Mesendoderm (in vitro differentiated cells): ENCODE data around the gene XPOT.

Source experiments
- DNase-seq: peaks from one replicate; pipeline ENCODE4 v3.0.0; 2013
- H2AK5ac ChIP-seq: 2 replicates; pipeline ENCODE4 v1.6.1; 2013; ENCODE audit warnings: low read length, inconsistent platforms
- H2BK120ac ChIP-seq: 2 replicates; pipeline ENCODE4 v1.6.1; 2013; ENCODE audit warnings: low read depth, mild to moderate bottlenecking, low read length, moderate library complexity, mixed read lengths
- H2BK15ac ChIP-seq: replicated peaks from 2 replicates; pipeline ENCODE4 v1.6.1; 2013; ENCODE audit warnings: low read depth, mild to moderate bottlenecking, moderate library complexity
- H2BK5ac ChIP-seq: 2 replicates; pipeline ENCODE4 v1.6.1; 2013; ENCODE audit warnings: low read length, inconsistent platforms
- H3K18ac ChIP-seq: 2 replicates; pipeline ENCODE4 v1.6.1; 2013; ENCODE audit warnings: mild to moderate bottlenecking, low read length, mixed read lengths
- H3K23ac ChIP-seq: one replicate; pipeline ENCODE4 v1.6.1; 2013; ENCODE audit warnings: low read length
- H3K27ac ChIP-seq: 2 replicates; pipeline ENCODE4 v1.5.1; 2013; ENCODE audit warnings: low read depth, mild to moderate bottlenecking, inconsistent platforms, low read length, moderate library complexity
- H3K27me3 ChIP-seq: 2 replicates; pipeline ENCODE4 v1.6.1; 2013; ENCODE audit warnings: low read length, control low read depth, mild to moderate bottlenecking, inconsistent platforms; ENCODE audit not compliant: insufficient read depth, poor library complexity
- H3K36me3 ChIP-seq: 2 replicates; pipeline ENCODE4 v1.6.1; 2013; ENCODE audit warnings: low read length, inconsistent platforms; ENCODE audit not compliant: control insufficient read depth, insufficient read depth
- H3K4ac ChIP-seq: one replicate; pipeline ENCODE4 v1.6.1; 2013; ENCODE audit warnings: low read depth, mild to moderate bottlenecking, low read length, moderate library complexity
- H3K4me1 ChIP-seq: 2 replicates; pipeline ENCODE4 v1.6.1; 2013; ENCODE audit warnings: low read depth, low read length, inconsistent platforms; ENCODE audit not compliant: control insufficient read depth
- H3K4me2 ChIP-seq: 2 replicates; pipeline ENCODE4 v1.6.1; 2013; ENCODE audit warnings: low read length
- H3K4me3 ChIP-seq: 2 replicates; pipeline ENCODE4 v1.5.1; 2013; ENCODE audit warnings: mild to moderate bottlenecking, low read length
- H3K56ac ChIP-seq: one replicate; pipeline ENCODE4 v1.6.1; 2013; ENCODE audit warnings: low read length
- H3K79me1 ChIP-seq: 2 replicates; pipeline ENCODE4 v1.6.1; 2013; ENCODE audit warnings: low read length, inconsistent platforms
- H3K79me2 ChIP-seq: 2 replicates; pipeline ENCODE4 v1.6.1; 2013; ENCODE audit warnings: mild to moderate bottlenecking, low read length; ENCODE audit not compliant: control insufficient read depth, insufficient read depth
- H3K9ac ChIP-seq: 2 replicates; pipeline ENCODE4 v1.6.1; 2013; ENCODE audit warnings: low read length, inconsistent platforms
- H4K5ac ChIP-seq: one replicate; pipeline ENCODE4 v1.6.1; 2013; ENCODE audit warnings: low read length
- H4K8ac ChIP-seq: one replicate; pipeline ENCODE4 v1.6.1; 2013; ENCODE audit warnings: low read depth, mild to moderate bottlenecking, control low read depth, low read length, moderate library complexity
- WGBS: extraction: QIAGEN DNeasy Blood & Tissue Kit; methylation state at CpG from one replicate; pipeline ENCODE4 v1.1.7; 2013; ENCODE audit warnings: low lambda C conversion rate, missing lambda C conversion rate; ENCODE audit not compliant: insufficient coverage; ENCODE audit errors: extremely low coverage; 5-methylcytosine and 5-hydroxymethylcytosine counted together

XPOT gene

GRCh38 chr12:64473176-64473575, 69.0 kb downstream of the XPOT start:
- no peak overlapping the region for H2BK120ac ChIP-seq
- H2BK15ac ChIP-seq: no peak overlapping the region
- no peaks in the 10 kb centered on the region for H3K27me3 ChIP-seq
- no peak overlapping the region for H3K18ac ChIP-seq
- H3K79me1 ChIP-seq: no peaks in the 10 kb centered on the region
- H3K9ac ChIP-seq: no peak overlapping the region
- no peak overlapping the region for H3K56ac ChIP-seq
- no peak overlapping the region for H2AK5ac ChIP-seq
- H3K36me3 ChIP-seq: peaks cover 2% of the 10 kb centered on the region
- no CpG with 5 or more reads among the region's 2 CpGs for WGBS
- no peak overlapping the region for H3K27ac ChIP-seq
- no peaks in the 10 kb centered on the region for H3K79me2 ChIP-seq
- no peak overlapping the region for H2BK5ac ChIP-seq
- H4K8ac ChIP-seq: no peak overlapping the region
- no peak overlapping the region for H3K4me3 ChIP-seq
- no peak overlapping the region for H3K4ac ChIP-seq
- H3K23ac ChIP-seq: no peak overlapping the region
- H3K4me1 ChIP-seq: no peaks in the 10 kb centered on the region
- DNase-seq: no peak
- no peak overlapping the region for H3K4me2 ChIP-seq
- no peak overlapping the region for H4K5ac ChIP-seq

- WGBS: no CpG with 5 or more reads among the region's 4 CpGs
- H3K23ac ChIP-seq: no peak overlapping the region
- H3K4ac ChIP-seq: no peak overlapping the region
- H4K8ac ChIP-seq: no peak overlapping the region
- H2BK5ac ChIP-seq: no peak overlapping the region
- H3K9ac ChIP-seq: no peak overlapping the region
- no peaks in the 10 kb centered on the region for H3K27me3 ChIP-seq
- H3K36me3 ChIP-seq: peaks cover 2% of the 10 kb centered on the region
- no peaks in the 10 kb centered on the region for H3K79me2 ChIP-seq
- no peak overlapping the region for H4K5ac ChIP-seq
- H2BK120ac ChIP-seq: no peak overlapping the region
- H3K4me3 ChIP-seq: no peak overlapping the region
- no peaks in the 10 kb centered on the region for H3K4me1 ChIP-seq
- no peak for DNase-seq
- no peak overlapping the region for H2BK15ac ChIP-seq
- H3K4me2 ChIP-seq: no peak overlapping the region
- H3K56ac ChIP-seq: no peak overlapping the region
- H3K27ac ChIP-seq: no peak overlapping the region
- H3K79me1 ChIP-seq: no peaks in the 10 kb centered on the region
- H3K18ac ChIP-seq: no peak overlapping the region
- no peak overlapping the region for H2AK5ac ChIP-seq
Observed at GRCh38 chr12:64475518-64475917, 71.3 kb downstream of the XPOT start.

- H3K9ac ChIP-seq: no peak overlapping the region
- H3K4me1 ChIP-seq: no peaks in the 10 kb centered on the region
- peaks cover 2% of the 10 kb centered on the region for H3K36me3 ChIP-seq
- H3K23ac ChIP-seq: no peak overlapping the region
- no CpG with 5 or more reads among the region's 2 CpGs for WGBS
- no peak overlapping the region for H2BK15ac ChIP-seq
- H2AK5ac ChIP-seq: no peak overlapping the region
- no peak overlapping the region for H2BK5ac ChIP-seq
- no peak for DNase-seq
- no peak overlapping the region for H3K4me2 ChIP-seq
- H3K4ac ChIP-seq: no peak overlapping the region
- no peaks in the 10 kb centered on the region for H3K27me3 ChIP-seq
- H2BK120ac ChIP-seq: no peak overlapping the region
- no peaks in the 10 kb centered on the region for H3K79me2 ChIP-seq
- H3K18ac ChIP-seq: no peak overlapping the region
- no peak overlapping the region for H4K8ac ChIP-seq
- H3K79me1 ChIP-seq: no peaks in the 10 kb centered on the region
- no peak overlapping the region for H3K4me3 ChIP-seq
- no peak overlapping the region for H4K5ac ChIP-seq
- H3K27ac ChIP-seq: no peak overlapping the region
- no peak overlapping the region for H3K56ac ChIP-seq
Observed at GRCh38 chr12:64476844-64477243, 72.7 kb downstream of the XPOT start.

- H3K18ac ChIP-seq: no peak overlapping the region
- H3K9ac ChIP-seq: no peak overlapping the region
- no peak overlapping the region for H2BK15ac ChIP-seq
- no peak overlapping the region for H3K23ac ChIP-seq
- H2BK120ac ChIP-seq: no peak overlapping the region
- H3K27ac ChIP-seq: no peak overlapping the region
- H3K4me1 ChIP-seq: no peaks in the 10 kb centered on the region
- H3K36me3 ChIP-seq: peaks cover 2% of the 10 kb centered on the region
- no peak overlapping the region for H3K4me2 ChIP-seq
- no peak overlapping the region for H4K8ac ChIP-seq
- no peaks in the 10 kb centered on the region for H3K79me2 ChIP-seq
- H3K79me1 ChIP-seq: no peaks in the 10 kb centered on the region
- no peak overlapping the region for H3K56ac ChIP-seq
- H3K4ac ChIP-seq: no peak overlapping the region
- no peak overlapping the region for H2BK5ac ChIP-seq
- no peak overlapping the region for H3K4me3 ChIP-seq
- H3K27me3 ChIP-seq: no peaks in the 10 kb centered on the region
- H2AK5ac ChIP-seq: no peak overlapping the region
- no peak overlapping the region for H4K5ac ChIP-seq
- no peak for DNase-seq
Observed at GRCh38 chr12:64478661-64479060, 74.5 kb downstream of the XPOT start.

GRCh38 chr12:64480148-64480547, 76.0 kb downstream of the XPOT start:
- WGBS: 100% methylated on average over 1 of the region's 1 CpG
- Histone ChIP-seq H4K5ac (no peak overlapping the region), H3K18ac (no peak overlapping the region), H3K4me3 (no peak overlapping the region), H2BK120ac (no peak overlapping the region), H4K8ac (no peak overlapping the region), H3K4me2 (no peak overlapping the region), H2BK5ac (no peak overlapping the region), H2AK5ac (no peak overlapping the region), H3K56ac (no peak overlapping the region), H3K79me2 (no peaks in the 10 kb centered on the region), H3K4me1 (no peaks in the 10 kb centered on the region), H3K79me1 (no peaks in the 10 kb centered on the region), H3K23ac (no peak overlapping the region), H2BK15ac (no peak overlapping the region), H3K27me3 (no peaks in the 10 kb centered on the region), H3K36me3 (no peaks in the 10 kb centered on the region), H3K4ac (no peak overlapping the region), H3K9ac (no peak overlapping the region), H3K27ac (no peak overlapping the region)
- DNase-seq: no peak

GRCh38 chr12:64486657-64487056, 82.5 kb downstream of the XPOT start:
- Histone ChIP-seq H3K9ac (no peak overlapping the region), H3K79me2 (no peaks in the 10 kb centered on the region), H3K4me1 (no peaks in the 10 kb centered on the region), H2BK5ac (no peak overlapping the region), H3K27ac (no peak overlapping the region), H3K4me2 (no peak overlapping the region), H3K4ac (no peak overlapping the region), H3K79me1 (no peaks in the 10 kb centered on the region), H3K4me3 (no peak overlapping the region), H3K27me3 (no peaks in the 10 kb centered on the region), H2BK120ac (no peak overlapping the region), H2BK15ac (no peak overlapping the region), H3K56ac (no peak overlapping the region), H3K23ac (no peak overlapping the region), H4K8ac (no peak overlapping the region), H3K18ac (no peak overlapping the region), H3K36me3 (no peaks in the 10 kb centered on the region), H4K5ac (no peak overlapping the region), H2AK5ac (no peak overlapping the region)
- no CpG with 5 or more reads among the region's 3 CpGs for WGBS
- no peak for DNase-seq
